CD14-positive monocyte (primary cell): ENCODE measurements around the gene SNCAIP. TPM values are rescaled to one million over a fixed set of nuclear protein-coding genes. Genes with fewer than 3 reads are reported as not detected.

Experiments used
- DNase-seq, 3 donors: peaks; one replicate each; pipeline ENCODE4 v3.0.0-alpha.2; 2011 to 2022
- H2AFZ ChIP-seq: 2 replicates; pipeline ENCODE4 v1.6.0; 2012; ENCODE audit warnings: mild to moderate bottlenecking, low read depth, low read length, inconsistent platforms; ENCODE audit not compliant: insufficient read depth, poor library complexity, severe bottlenecking
- H3K27ac ChIP-seq, 2 donors: 1 replicate in 1 of 2; 2 replicates in 1 of 2; pipeline ENCODE4 v1.5.1; 2012 to 2013; ENCODE audit warnings: low read length in 2 of 2, control low read depth in 1 of 2, inconsistent platforms in 1 of 2, low read depth in 1 of 2, mild to moderate bottlenecking in 1 of 2
- H3K27me3 ChIP-seq, 2 donors: one replicate each; pipeline versions ENCODE4 v1.6.0 to v1.6.1; 2011 to 2013; ENCODE audit warnings: low read length in 2 of 2; ENCODE audit not compliant: control insufficient read depth in 2 of 2, insufficient read depth in 2 of 2
- H3K36me3 ChIP-seq, 2 donors: replicated peaks in 1 of 2; 1 replicate in 1 of 2; 2 replicates in 1 of 2; pipeline versions ENCODE4 v1.5.1 to v1.6.1; 2012 to 2013; ENCODE audit warnings: low read length in 2 of 2, control low read depth in 1 of 2, inconsistent platforms in 1 of 2, mild to moderate bottlenecking in 1 of 2; ENCODE audit not compliant: insufficient read depth in 2 of 2, control insufficient read depth in 1 of 2
- H3K4me1 ChIP-seq, 2 donors: 1 replicate in 1 of 2; 2 replicates in 1 of 2; pipeline versions ENCODE4 v1.5.1 to v1.6.1; 2012 to 2013; ENCODE audit warnings: low read length in 2 of 2, control low read depth in 1 of 2, inconsistent platforms in 1 of 2, mild to moderate bottlenecking in 1 of 2, moderate library complexity in 1 of 2; ENCODE audit not compliant: insufficient read depth in 2 of 2, control insufficient read depth in 1 of 2
- H3K4me2 ChIP-seq: replicated peaks from 2 replicates; pipeline ENCODE3; 2012; ENCODE audit warnings: low read length, moderate library complexity, mild to moderate bottlenecking; ENCODE audit not compliant: poor library complexity, severe bottlenecking; ENCODE audit errors: extremely low read depth
- H3K4me3 ChIP-seq, 3 experiments: fragments of 200-600 bp in 1 of 3; sonication (generic) in 1 of 3; replicated peaks in 1 of 3; 1 replicate in 2 of 3; 2 replicates in 1 of 3; pipeline ENCODE4 v1.5.1; 2011 to 2013; ENCODE audit warnings: low read length in 3 of 3, mild to moderate bottlenecking in 3 of 3, control low read depth in 2 of 3, low read depth in 2 of 3, inconsistent platforms in 1 of 3, moderate library complexity in 1 of 3
- H3K79me2 ChIP-seq: 2 replicates; pipeline ENCODE4 v1.6.0; 2012; ENCODE audit warnings: mild to moderate bottlenecking, control low read depth, inconsistent platforms, low read length, moderate library complexity; ENCODE audit not compliant: insufficient read depth
- H3K9ac ChIP-seq: 2 replicates; pipeline ENCODE4 v1.6.0; 2017; ENCODE audit warnings: low read length, mild to moderate bottlenecking; ENCODE audit not compliant: insufficient read depth, poor library complexity, severe bottlenecking
- H3K9me3 ChIP-seq, 2 donors: replicated peaks in 1 of 2; 1 replicate in 1 of 2; 2 replicates in 1 of 2; pipeline versions ENCODE4 v1.5.1 to v1.6.1; 2012 to 2013; ENCODE audit warnings: low read length in 2 of 2, control low read depth in 1 of 2; ENCODE audit not compliant: control insufficient read depth in 1 of 2, insufficient read depth in 1 of 2
- H4K20me1 ChIP-seq: 2 replicates; pipeline ENCODE4 v1.6.0; 2012; ENCODE audit warnings: mild to moderate bottlenecking, low read length, control low read depth, moderate library complexity; ENCODE audit not compliant: insufficient read depth
- H3K27ac Mint-ChIP-seq, 7 donors: one replicate each; pipeline ENCODE4 v1.8.0; 2020; ENCODE audit warnings: mild to moderate bottlenecking in 7 of 7, mixed read lengths in 7 of 7, moderate library complexity in 6 of 7, inconsistent platforms in 2 of 7
- H3K27me3 Mint-ChIP-seq, 3 donors: one replicate each; pipeline ENCODE4 v1.8.0; 2021 to 2022; ENCODE audit warnings: low read depth in 3 of 3, mild to moderate bottlenecking in 3 of 3, mixed read lengths in 3 of 3, moderate library complexity in 3 of 3, inconsistent platforms in 1 of 3
- H3K36me3 Mint-ChIP-seq, 2 donors: one replicate each; pipeline ENCODE4 v1.8.0; 2020; ENCODE audit warnings: mixed read lengths in 2 of 2, inconsistent platforms in 1 of 2, mild to moderate bottlenecking in 1 of 2
- H3K4me1 Mint-ChIP-seq: one replicate; pipeline ENCODE4 v1.8.0; 2020; ENCODE audit warnings: mild to moderate bottlenecking, mixed read lengths
- H3K4me3 Mint-ChIP-seq, 2 donors: one replicate each; pipeline ENCODE4 v1.8.0; 2020; ENCODE audit warnings: mild to moderate bottlenecking in 2 of 2, mixed read lengths in 2 of 2, moderate library complexity in 1 of 2
- H3K9me3 Mint-ChIP-seq, 7 donors: one replicate each; pipeline ENCODE4 v1.8.0; 2020 to 2022; ENCODE audit warnings: mixed read lengths in 7 of 7, mild to moderate bottlenecking in 6 of 7, moderate library complexity in 6 of 7, inconsistent platforms in 2 of 7
- WGBS: methylation state at CpG from one replicate; pipeline ENCODE4 v1.1.5; 2013; ENCODE audit warnings: missing lambda C conversion rate; ENCODE audit not compliant: insufficient coverage; 5-methylcytosine and 5-hydroxymethylcytosine counted together
- intact Hi-C, 2 donors: fragments of 100-400 bp; cut with micrococcal nuclease; formaldehyde crosslinking; loops; one replicate each; pipeline versions ENCODE4 v1.15.0 to v1.15.1; 2023
- polyA plus RNA-seq, 3 donors: library from polyadenylated mRNA; depleted of rRNA in 1 of 3; unstranded in 2 of 3; stranded (reverse) in 1 of 3; fragments of 300-500 nt in 2 of 3; fragments of >200 nt in 1 of 3; fragmentation: Illumina TruSeq in 2 of 3; gene quantifications; 1 replicate in 2 of 3; 2 replicates in 1 of 3; pipeline ENCODE4 v1.2.3, GENCODE V29; 2012 to 2021
- TF ChIP-seq, protein P1 (sequence below): fragments of 200-600 bp; IDR thresholded peaks from one replicate; pipeline ENCODE4 v1.8.0; 2022; ENCODE audit warnings: antibody characterized with exemption, mild to moderate bottlenecking

Gene SNCAIP
- polyA plus RNA-seq, 3 donors: not detected

- Histone ChIP-seq H3K27ac (no peak overlapping the region), H3K9ac (no peak overlapping the region), H3K4me1 (no peaks in the 10 kb centered on the region), H3K4me2 (no peak overlapping the region), H3K9me3 (no peaks in the 10 kb centered on the region), H3K27me3 (no peaks in the 10 kb centered on the region), H3K36me3 (no peaks in the 10 kb centered on the region), H2AFZ (no peak overlapping the region), H3K79me2 (no peaks in the 10 kb centered on the region), H4K20me1 (no peaks in the 10 kb centered on the region), H3K4me3 (no peak overlapping the region)
- Mint-ChIP-seq H3K27ac (no peak overlapping the region), H3K4me3 (no peak overlapping the region), H3K9me3 (peaks cover 0 to 6% (median 1%) of the 10 kb centered on the region in 7 donors), H3K36me3 (no peaks in the 10 kb centered on the region), H3K27me3 (peaks cover 1 to 4% (median 3%) of the 10 kb centered on the region in 3 donors), H3K4me1 (no peaks in the 10 kb centered on the region)
- DNase-seq: no peak
- TF ChIP-seq, protein P1, sequence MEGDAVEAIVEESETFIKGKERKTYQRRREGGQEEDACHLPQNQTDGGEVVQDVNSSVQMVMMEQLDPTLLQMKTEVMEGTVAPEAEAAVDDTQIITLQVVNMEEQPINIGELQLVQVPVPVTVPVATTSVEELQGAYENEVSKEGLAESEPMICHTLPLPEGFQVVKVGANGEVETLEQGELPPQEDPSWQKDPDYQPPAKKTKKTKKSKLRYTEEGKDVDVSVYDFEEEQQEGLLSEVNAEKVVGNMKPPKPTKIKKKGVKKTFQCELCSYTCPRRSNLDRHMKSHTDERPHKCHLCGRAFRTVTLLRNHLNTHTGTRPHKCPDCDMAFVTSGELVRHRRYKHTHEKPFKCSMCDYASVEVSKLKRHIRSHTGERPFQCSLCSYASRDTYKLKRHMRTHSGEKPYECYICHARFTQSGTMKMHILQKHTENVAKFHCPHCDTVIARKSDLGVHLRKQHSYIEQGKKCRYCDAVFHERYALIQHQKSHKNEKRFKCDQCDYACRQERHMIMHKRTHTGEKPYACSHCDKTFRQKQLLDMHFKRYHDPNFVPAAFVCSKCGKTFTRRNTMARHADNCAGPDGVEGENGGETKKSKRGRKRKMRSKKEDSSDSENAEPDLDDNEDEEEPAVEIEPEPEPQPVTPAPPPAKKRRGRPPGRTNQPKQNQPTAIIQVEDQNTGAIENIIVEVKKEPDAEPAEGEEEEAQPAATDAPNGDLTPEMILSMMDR: no peak
- intact Hi-C loops: no loop called here
- 74% methylated on average over 6 of the region's 9 CpGs for WGBS
These were observed 181.3 kb downstream of the SNCAIP start for GRCh38 chr5:122493091-122494021.

- WGBS: 100% methylated on average over 1 of the region's 4 CpGs
- H3K4me3 Mint-ChIP-seq: no peak overlapping the region
These were observed 182.1 kb downstream of the SNCAIP start for GRCh38 chr5:122494109-122494508.

More at GRCh38 chr5:122494109-122494508, 182.1 kb downstream of the SNCAIP start:
- TF ChIP-seq, protein P1: no peak
- Histone ChIP-seq H3K79me2 (no peaks in the 10 kb centered on the region), H3K27ac (no peak overlapping the region), H4K20me1 (no peaks in the 10 kb centered on the region), H3K4me2 (no peak overlapping the region), H2AFZ (no peak overlapping the region), H3K9me3 (no peaks in the 10 kb centered on the region), H3K27me3 (no peaks in the 10 kb centered on the region), H3K36me3 (no peaks in the 10 kb centered on the region), H3K9ac (no peak overlapping the region), H3K4me1 (no peaks in the 10 kb centered on the region), H3K4me3 (no peak overlapping the region)
- Mint-ChIP-seq H3K4me1 (no peaks in the 10 kb centered on the region), H3K27ac (no peak overlapping the region), H3K27me3 (peaks cover 1 to 3% (median 2%) of the 10 kb centered on the region in 3 donors), H3K9me3 (peaks cover 0 to 6% (median 1%) of the 10 kb centered on the region in 7 donors), H3K36me3 (no peaks in the 10 kb centered on the region)
- no peak for DNase-seq
- intact Hi-C loops: no loop called here
